PC-9 (cell line): Measurements from ENCODE around the gene CHRD.

ENCODE experiments used
- CTCF ChIP-seq: fragments of 200-600 bp; sonication (generic); conservative IDR thresholded peaks from 2 replicates; pipeline ENCODE4 v1.6.1; 2017; ENCODE audit warnings: mixed run types, antibody characterized with exemption, mild to moderate bottlenecking, moderate library complexity
- EZH2 ChIP-seq: fragments of 200-600 bp; sonication (generic); IDR thresholded peaks from 2 replicates; pipeline ENCODE4 v1.8.0; 2017; ENCODE audit warnings: antibody characterized with exemption, low read depth

GRCh38 chr3:184373422-184373821, 6.4 kb upstream of the CHRD start:
- no peak for TF ChIP-seq CTCF
- TF ChIP-seq EZH2: no peak
